ENCODE measurements around the gene ARL5B.

ARL5B gene

DNA sequence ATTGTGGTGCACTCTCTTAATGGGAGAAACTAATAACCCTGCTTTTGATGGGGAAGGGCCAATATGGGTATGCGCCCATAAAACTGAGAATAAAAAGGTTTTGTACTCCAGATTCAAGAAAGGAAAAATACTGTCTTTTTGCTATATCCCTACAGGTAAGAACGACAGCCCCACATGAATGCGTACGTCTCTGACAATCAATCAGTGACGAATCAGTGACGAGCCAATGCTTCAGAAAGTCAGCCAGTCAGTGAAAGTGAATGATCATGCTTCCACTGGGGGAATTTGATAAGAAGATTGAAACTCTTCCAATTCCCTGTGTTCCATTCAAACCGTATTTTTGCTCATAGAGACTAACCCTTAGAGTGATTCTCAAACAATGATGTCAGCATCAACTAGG, 26.3 kb downstream of the ARL5B start:
- no peak overlapping the region for H3K4me3 Mint-ChIP-seq
- TF ChIP-seq, protein P1, sequence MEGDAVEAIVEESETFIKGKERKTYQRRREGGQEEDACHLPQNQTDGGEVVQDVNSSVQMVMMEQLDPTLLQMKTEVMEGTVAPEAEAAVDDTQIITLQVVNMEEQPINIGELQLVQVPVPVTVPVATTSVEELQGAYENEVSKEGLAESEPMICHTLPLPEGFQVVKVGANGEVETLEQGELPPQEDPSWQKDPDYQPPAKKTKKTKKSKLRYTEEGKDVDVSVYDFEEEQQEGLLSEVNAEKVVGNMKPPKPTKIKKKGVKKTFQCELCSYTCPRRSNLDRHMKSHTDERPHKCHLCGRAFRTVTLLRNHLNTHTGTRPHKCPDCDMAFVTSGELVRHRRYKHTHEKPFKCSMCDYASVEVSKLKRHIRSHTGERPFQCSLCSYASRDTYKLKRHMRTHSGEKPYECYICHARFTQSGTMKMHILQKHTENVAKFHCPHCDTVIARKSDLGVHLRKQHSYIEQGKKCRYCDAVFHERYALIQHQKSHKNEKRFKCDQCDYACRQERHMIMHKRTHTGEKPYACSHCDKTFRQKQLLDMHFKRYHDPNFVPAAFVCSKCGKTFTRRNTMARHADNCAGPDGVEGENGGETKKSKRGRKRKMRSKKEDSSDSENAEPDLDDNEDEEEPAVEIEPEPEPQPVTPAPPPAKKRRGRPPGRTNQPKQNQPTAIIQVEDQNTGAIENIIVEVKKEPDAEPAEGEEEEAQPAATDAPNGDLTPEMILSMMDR (IDR thresholded peaks at IDR 0.05), result no peak

DNA sequence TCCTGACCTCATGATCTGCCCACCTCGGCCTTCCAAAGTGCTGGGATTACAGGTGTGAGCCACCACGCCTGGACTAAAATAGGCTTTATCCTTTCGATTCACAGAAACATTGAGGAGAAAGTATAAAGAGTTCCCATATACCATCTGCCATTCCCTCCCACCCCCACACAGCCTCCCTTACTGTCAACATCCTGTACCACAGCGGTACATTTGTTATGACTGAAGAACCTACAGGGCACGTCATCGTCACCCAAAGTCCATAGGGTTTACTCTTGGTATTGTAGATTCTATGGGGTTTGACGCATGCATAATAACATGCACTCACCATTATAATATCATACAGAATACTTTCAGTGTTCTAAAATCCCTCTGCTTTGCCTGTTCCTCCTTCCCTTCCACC, 28.0 kb downstream of the ARL5B start:
- Mint-ChIP-seq H3K36me3 (ENCODE audit: low read depth) (peaks cover 12% of the 10 kb centered on the region), H3K4me3 (no peak overlapping the region), H3K27ac (no peak overlapping the region), H3K4me1 (no peaks in the 10 kb centered on the region), H3K9me3 (no peaks in the 10 kb centered on the region), H3K27me3 (ENCODE audit: low read depth, poor library complexity) (peaks cover 9% of the 10 kb centered on the region)
- TF ChIP-seq, protein P1 (IDR thresholded peaks at IDR 0.05), result no peak
- no peak for DNase-seq

More for the DNA sequence above, 26.3 kb downstream of the ARL5B start:
- Mint-ChIP-seq H3K36me3 (ENCODE audit: low read depth) (peaks cover 16% of the 10 kb centered on the region), H3K27ac (no peak overlapping the region), H3K9me3 (no peaks in the 10 kb centered on the region), H3K4me1 (no peaks in the 10 kb centered on the region), H3K27me3 (ENCODE audit: low read depth, poor library complexity) (peaks cover 5% of the 10 kb centered on the region)
- DNase-seq, result no peak

DNA sequence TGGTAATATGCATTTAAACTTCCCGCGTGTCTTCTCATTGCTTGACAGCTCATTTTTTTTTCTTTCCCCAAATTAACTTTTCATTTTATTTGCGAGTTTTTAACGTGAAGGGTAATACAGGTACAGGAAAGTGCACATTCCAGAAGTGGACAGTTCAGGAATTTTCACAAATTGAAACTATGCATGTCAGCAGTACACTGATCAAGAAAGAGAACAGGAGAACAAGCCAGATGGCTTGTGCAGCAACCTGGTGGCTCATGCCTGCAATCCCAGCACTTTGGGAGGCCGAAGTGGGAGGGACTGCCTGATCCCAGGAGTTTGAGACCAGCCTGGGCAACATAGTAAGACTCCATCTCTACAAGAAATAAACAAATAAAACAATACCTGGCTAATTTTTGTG, 28.5 kb downstream of the ARL5B start:
- H3K4me3 Mint-ChIP-seq, result no peak overlapping the region
- DNase-seq, result no peak
- H3K27ac Mint-ChIP-seq, result no peak overlapping the region
- H3K9me3 Mint-ChIP-seq, result no peaks in the 10 kb centered on the region
- TF ChIP-seq, protein P1 (IDR thresholded peaks at IDR 0.05), result no peak
- peaks cover 9% of the 10 kb centered on the region for H3K36me3 Mint-ChIP-seq (ENCODE audit: low read depth)
- H3K27me3 Mint-ChIP-seq (ENCODE audit: low read depth, poor library complexity), result peaks cover 9% of the 10 kb centered on the region
- H3K4me1 Mint-ChIP-seq, result no peaks in the 10 kb centered on the region

DNA sequence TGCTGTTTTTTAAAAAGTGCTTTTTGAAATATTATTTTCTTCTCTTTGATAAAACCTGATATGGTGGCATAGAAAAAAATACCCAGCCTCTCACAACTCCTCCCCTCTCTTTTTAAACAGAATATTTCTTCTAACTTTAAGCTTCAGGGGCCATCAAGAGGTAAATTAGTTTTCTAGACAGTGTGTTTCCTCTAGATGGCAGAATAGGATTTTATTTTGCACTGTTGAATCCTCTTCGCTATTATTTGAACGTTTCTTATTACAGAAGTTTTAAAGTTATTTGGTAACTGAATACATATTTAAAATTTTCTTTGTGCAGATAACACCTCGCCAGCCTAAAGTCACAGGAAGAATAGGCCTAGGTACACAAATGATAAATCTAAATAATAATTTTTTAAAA, 30.3 kb downstream of the ARL5B start:
- TF ChIP-seq, protein P1 (IDR thresholded peaks at IDR 0.05), result peak; percentile 41
- H3K27ac Mint-ChIP-seq, result peak overlapping the region; percentile 26
- H3K36me3 Mint-ChIP-seq (ENCODE audit: low read depth), result no peaks in the 10 kb centered on the region
- H3K9me3 Mint-ChIP-seq, result peaks cover 4% of the 10 kb centered on the region
- peaks cover 9% of the 10 kb centered on the region for H3K27me3 Mint-ChIP-seq (ENCODE audit: low read depth, poor library complexity)
- DNase-seq, result no peak
- H3K4me1 Mint-ChIP-seq, result no peaks in the 10 kb centered on the region
- H3K4me3 Mint-ChIP-seq, result no peak overlapping the region

DNA sequence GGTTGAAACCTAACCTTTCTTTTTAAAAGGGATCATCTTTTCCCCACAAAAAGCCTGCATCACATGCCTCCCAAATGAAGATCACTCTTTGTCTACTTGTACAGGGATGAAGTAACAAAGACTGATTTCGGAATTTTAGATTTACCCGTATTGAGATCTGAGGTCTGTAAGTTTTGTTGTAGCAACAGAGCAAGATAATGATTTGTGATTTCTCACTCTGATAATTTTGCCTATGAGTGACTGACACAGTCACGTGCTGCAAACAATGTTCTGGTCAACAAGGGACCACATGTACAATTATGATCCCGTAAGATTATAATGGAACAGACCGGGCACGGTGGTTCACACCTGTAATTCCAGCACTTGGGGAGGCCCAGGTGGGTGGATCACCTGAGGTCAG, 31.3 kb downstream of the ARL5B start:
- Mint-ChIP-seq H3K36me3 (ENCODE audit: low read depth) (no peaks in the 10 kb centered on the region), H3K4me1 (no peaks in the 10 kb centered on the region), H3K9me3 (peaks cover 4% of the 10 kb centered on the region), H3K4me3 (no peak overlapping the region), H3K27ac (no peak overlapping the region), H3K27me3 (ENCODE audit: low read depth, poor library complexity) (peaks cover 9% of the 10 kb centered on the region)
- DNase-seq, result no peak
- TF ChIP-seq, protein P1 (IDR thresholded peaks at IDR 0.05), result no peak

All from nephron progenitor cell (in vitro differentiated cells).